Uterus (tissue), 2 donors: ENCODE data around the gene ABCA2.

ENCODE experiments used
- POLR2A ChIP-seq, 2 donors: fragments of 450-650 bp; IDR thresholded peaks; one replicate each; pipeline ENCODE4 v1.6.1; 2016; ENCODE audit warnings: antibody characterized with exemption in 2 of 2, mild to moderate bottlenecking in 1 of 2, moderate library complexity in 1 of 2
- TF ChIP-seq, protein P1 (sequence below), 4 experiments: fragments of 200-600 bp in 2 of 4; fragments of 450-650 bp in 2 of 4; sonication (generic) in 2 of 4; IDR thresholded peaks; one replicate each; pipeline ENCODE4 v1.5.1; 2016 to 2019; ENCODE audit warnings: antibody characterized with exemption in 4 of 4, mild to moderate bottlenecking in 2 of 4, moderate library complexity in 1 of 4

DNA sequence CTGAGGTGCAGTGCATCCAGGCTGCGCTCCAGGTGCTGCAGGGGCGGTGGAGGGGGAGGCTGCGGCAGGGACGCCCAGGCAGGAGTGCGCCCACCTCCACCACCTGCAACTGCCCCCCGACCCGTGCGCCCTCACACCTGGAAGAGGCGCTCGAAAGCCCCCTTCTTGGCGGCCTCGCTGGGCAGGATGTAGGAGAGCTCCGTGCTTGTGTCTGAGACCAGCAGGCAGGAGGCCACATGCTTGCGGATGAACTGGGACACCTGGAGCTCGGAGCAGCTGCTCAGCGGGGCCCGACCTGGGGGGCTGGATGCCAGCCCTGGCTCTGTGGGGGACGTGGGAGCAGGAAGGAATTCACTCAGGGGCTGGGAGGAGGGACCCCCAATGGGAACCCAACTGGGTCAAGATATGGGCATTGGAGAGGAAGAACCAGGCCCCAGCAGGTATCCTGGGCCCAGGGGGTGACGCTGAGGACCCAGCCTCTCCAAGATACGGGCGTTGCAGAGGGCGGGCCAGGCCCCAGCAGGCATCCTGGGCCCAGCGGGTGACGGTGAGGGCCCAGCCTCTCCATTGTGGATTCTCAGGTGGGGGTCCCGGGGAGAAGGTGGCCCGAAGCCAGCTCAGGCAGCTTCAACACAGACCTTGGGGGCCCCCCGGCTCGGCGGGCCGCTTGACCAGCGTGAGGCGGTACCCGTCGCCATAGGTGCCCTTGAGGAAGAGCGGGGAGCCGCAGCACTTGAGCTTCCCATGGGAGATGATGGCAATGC, 13.1 kb downstream of the ABCA2 start:
- TF ChIP-seq, protein P1, sequence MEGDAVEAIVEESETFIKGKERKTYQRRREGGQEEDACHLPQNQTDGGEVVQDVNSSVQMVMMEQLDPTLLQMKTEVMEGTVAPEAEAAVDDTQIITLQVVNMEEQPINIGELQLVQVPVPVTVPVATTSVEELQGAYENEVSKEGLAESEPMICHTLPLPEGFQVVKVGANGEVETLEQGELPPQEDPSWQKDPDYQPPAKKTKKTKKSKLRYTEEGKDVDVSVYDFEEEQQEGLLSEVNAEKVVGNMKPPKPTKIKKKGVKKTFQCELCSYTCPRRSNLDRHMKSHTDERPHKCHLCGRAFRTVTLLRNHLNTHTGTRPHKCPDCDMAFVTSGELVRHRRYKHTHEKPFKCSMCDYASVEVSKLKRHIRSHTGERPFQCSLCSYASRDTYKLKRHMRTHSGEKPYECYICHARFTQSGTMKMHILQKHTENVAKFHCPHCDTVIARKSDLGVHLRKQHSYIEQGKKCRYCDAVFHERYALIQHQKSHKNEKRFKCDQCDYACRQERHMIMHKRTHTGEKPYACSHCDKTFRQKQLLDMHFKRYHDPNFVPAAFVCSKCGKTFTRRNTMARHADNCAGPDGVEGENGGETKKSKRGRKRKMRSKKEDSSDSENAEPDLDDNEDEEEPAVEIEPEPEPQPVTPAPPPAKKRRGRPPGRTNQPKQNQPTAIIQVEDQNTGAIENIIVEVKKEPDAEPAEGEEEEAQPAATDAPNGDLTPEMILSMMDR (IDR thresholded peaks at IDR 0.05) = no peak
- TF ChIP-seq POLR2A (IDR thresholded peaks at IDR 0.05) = no peak
